ENCODE results near the gene SAMD4B.

DNA sequence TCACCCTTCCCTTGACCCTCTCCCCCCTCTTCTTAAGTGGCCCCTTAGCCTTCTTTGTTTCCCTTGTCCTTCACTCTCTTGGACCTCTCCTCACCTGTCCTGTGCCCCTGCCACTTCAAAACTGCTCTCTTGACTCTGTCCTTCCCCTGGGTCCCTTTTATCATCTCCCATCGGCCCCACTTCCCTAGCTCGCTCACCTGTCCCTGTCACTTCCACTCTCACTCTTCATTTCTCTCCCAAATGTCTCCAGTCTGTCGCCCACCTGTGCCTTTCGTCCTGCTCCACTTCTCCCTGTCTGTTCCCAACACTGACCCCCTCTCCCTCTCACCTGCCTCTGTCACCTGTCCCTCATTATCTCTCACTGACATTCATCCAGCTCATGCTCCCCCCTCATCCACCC, 45.3 kb upstream of the SAMD4B start:
- no peak for TF ChIP-seq EZH2 (IDR thresholded peaks at IDR 0.05; ENCODE audit: low read depth)
- TF ChIP-seq, protein P1, sequence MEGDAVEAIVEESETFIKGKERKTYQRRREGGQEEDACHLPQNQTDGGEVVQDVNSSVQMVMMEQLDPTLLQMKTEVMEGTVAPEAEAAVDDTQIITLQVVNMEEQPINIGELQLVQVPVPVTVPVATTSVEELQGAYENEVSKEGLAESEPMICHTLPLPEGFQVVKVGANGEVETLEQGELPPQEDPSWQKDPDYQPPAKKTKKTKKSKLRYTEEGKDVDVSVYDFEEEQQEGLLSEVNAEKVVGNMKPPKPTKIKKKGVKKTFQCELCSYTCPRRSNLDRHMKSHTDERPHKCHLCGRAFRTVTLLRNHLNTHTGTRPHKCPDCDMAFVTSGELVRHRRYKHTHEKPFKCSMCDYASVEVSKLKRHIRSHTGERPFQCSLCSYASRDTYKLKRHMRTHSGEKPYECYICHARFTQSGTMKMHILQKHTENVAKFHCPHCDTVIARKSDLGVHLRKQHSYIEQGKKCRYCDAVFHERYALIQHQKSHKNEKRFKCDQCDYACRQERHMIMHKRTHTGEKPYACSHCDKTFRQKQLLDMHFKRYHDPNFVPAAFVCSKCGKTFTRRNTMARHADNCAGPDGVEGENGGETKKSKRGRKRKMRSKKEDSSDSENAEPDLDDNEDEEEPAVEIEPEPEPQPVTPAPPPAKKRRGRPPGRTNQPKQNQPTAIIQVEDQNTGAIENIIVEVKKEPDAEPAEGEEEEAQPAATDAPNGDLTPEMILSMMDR (conservative IDR thresholded peaks at IDR 0.05): no peak
